ENCODE data around the gene CALR3. TPM values are rescaled to one million over a fixed set of nuclear protein-coding genes. Genes with fewer than 3 reads are reported as not detected.

CALR3 gene
- total and polyA plus RNA-seq, 4 experiments from 2014 or later: not detected

DNA sequence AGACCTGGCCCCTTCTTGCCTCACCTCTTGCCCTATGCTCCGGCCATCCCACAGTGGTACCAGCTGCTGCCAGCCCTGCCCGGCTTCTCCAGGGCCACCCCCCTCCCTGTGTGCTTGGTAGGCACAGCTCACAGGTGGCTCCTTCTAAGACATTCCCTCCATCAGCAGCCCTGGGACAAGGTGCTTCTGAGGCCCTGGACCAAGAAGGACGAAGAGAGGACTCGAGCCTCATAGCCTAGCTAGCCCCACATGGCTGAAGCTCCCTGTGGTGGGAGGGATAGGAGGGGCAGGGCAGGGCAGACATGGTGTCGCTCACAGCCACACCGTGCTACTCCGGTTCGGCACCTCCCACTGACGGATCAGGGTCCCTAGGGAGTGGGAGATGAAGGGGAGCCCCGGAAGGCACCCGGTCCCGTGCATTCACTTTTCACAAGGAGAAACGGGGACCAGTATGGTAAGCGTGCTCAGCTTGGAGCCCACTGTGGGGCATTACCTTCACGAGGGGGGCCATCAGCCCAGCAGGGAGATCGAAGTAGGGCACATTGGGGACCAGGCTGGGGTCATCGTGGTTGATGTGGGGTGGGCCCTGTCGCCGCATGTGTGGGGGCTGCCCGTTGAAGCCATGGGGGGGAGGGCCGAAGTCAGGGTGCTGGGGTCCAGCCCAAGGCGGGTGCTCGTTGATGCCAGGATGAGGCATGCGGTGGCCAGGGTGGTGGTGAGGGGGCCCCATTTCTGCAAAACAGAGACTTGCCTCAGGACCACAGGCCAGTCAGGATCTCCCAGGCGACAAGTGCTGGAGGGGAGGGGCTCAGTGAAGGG lies 26.8 kb upstream of the CALR3 start:
- Mint-ChIP-seq H3K27ac (peak overlapping the region in 1 of 7 donors; percentile 52), H3K4me1 (peaks cover 0 to under 1% (median 0%) of the 10 kb centered on the region in 4 donors), H3K36me3 (peaks cover 40 to 67% of the 10 kb centered on the region in 2 donors), H3K4me3 (no peak overlapping the region), H3K9me3 (no peaks in the 10 kb centered on the region), H3K27me3 (no peaks in the 10 kb centered on the region)
- Histone ChIP-seq H3K27ac (ENCODE audit: low read depth, low read length) (no peak overlapping the region), H3K4me1 (ENCODE audit: insufficient read depth, low read length) (no peaks in the 10 kb centered on the region), H3K9me3 (ENCODE audit: control insufficient read depth in 1 of 2, low read length in 2 of 2) (no peaks in the 10 kb centered on the region), H3K4me3 (ENCODE audit: low read length in 2 of 2) (no peak overlapping the region), H3K36me3 (ENCODE audit: insufficient read depth, low read length) (peaks cover 77% of the 10 kb centered on the region), H3K27me3 (ENCODE audit: insufficient read depth, low read length) (no peaks in the 10 kb centered on the region)
- ChIA-PET CTCF (ENCODE audit: partially characterized antibody) (interaction anchor here (1.6 kb wide), 1 partner anchor 8 kb away, joined by 3 read pairs; no protein-coding TSS in a partner anchor), POLR2A (ENCODE audit: partially characterized antibody) (no interaction called here)
- intact Hi-C loops (cut with micrococcal nuclease): no loop called here
- no peak for DNase-seq

GRCh38 chr19:16521715-16522289 lies 25.8 kb upstream of the CALR3 start:
- Mint-ChIP-seq H3K27ac (no peak overlapping the region), H3K27me3 (no peaks in the 10 kb centered on the region), H3K4me1 (peaks cover 0 to 9% (median 1%) of the 10 kb centered on the region in 4 donors), H3K4me3 (no peak overlapping the region), H3K36me3 (peaks cover 36 to 70% of the 10 kb centered on the region in 2 donors), H3K9me3 (no peaks in the 10 kb centered on the region)
- H3K9me3 ChIP-seq (ENCODE audit: control insufficient read depth in 1 of 2, low read length in 2 of 2): no peaks in the 10 kb centered on the region
- intact Hi-C loops (cut with micrococcal nuclease): no loop called here
- no peaks in the 10 kb centered on the region for H3K4me1 ChIP-seq (ENCODE audit: insufficient read depth, low read length)
- DNase-seq: no peak
- no peaks in the 10 kb centered on the region for H3K27me3 ChIP-seq (ENCODE audit: insufficient read depth, low read length)
- H3K27ac ChIP-seq (ENCODE audit: low read depth, low read length): no peak overlapping the region
- H3K4me3 ChIP-seq (ENCODE audit: low read length in 2 of 2): no peak overlapping the region
- POLR2A ChIA-PET (ENCODE audit: partially characterized antibody): no interaction called here
- CTCF ChIA-PET (ENCODE audit: partially characterized antibody): no interaction called here
- H3K36me3 ChIP-seq (ENCODE audit: insufficient read depth, low read length): peaks cover 68% of the 10 kb centered on the region

- no peak overlapping the region for H3K4me3 Mint-ChIP-seq
- peaks cover 36 to 66% of the 10 kb centered on the region in 2 donors for H3K36me3 Mint-ChIP-seq
- H3K4me1 Mint-ChIP-seq: peaks cover 0 to 9% (median 1%) of the 10 kb centered on the region in 4 donors
- H3K9me3 Mint-ChIP-seq: no peaks in the 10 kb centered on the region
- intact Hi-C loops (cut with micrococcal nuclease): no loop called here
- no peak overlapping the region for H3K27ac ChIP-seq (ENCODE audit: low read depth, low read length)
- ChIA-PET CTCF (ENCODE audit: partially characterized antibody) (no interaction called here), POLR2A (ENCODE audit: partially characterized antibody) (no interaction called here)
- H3K27me3 Mint-ChIP-seq: no peaks in the 10 kb centered on the region
- no peaks in the 10 kb centered on the region for H3K4me1 ChIP-seq (ENCODE audit: insufficient read depth, low read length)
- no peaks in the 10 kb centered on the region for H3K27me3 ChIP-seq (ENCODE audit: insufficient read depth, low read length)
- H3K36me3 ChIP-seq (ENCODE audit: insufficient read depth, low read length): peaks cover 62% of the 10 kb centered on the region
- no peak overlapping the region for H3K4me3 ChIP-seq (ENCODE audit: low read length in 2 of 2)
- no peak for DNase-seq
- H3K27ac Mint-ChIP-seq: no peak overlapping the region
- H3K9me3 ChIP-seq (ENCODE audit: control insufficient read depth in 1 of 2, low read length in 2 of 2): no peaks in the 10 kb centered on the region
Measured at GRCh38 chr19:16520986-16521624, 25.1 kb upstream of the CALR3 start.

GRCh38 chr19:16520074-16520973 lies 24.4 kb upstream of the CALR3 start:
- no peak for DNase-seq
- no peaks in the 10 kb centered on the region for H3K27me3 Mint-ChIP-seq
- ChIA-PET CTCF (ENCODE audit: partially characterized antibody) (no interaction called here), POLR2A (ENCODE audit: partially characterized antibody) (no interaction called here)
- no peaks in the 10 kb centered on the region for H3K9me3 Mint-ChIP-seq
- peaks cover 33 to 60% of the 10 kb centered on the region in 2 donors for H3K36me3 Mint-ChIP-seq
- Histone ChIP-seq H3K4me3 (ENCODE audit: low read length in 2 of 2) (no peak overlapping the region), H3K9me3 (ENCODE audit: control insufficient read depth in 1 of 2, low read length in 2 of 2) (no peaks in the 10 kb centered on the region), H3K27ac (ENCODE audit: low read depth, low read length) (no peak overlapping the region), H3K27me3 (ENCODE audit: insufficient read depth, low read length) (no peaks in the 10 kb centered on the region), H3K4me1 (ENCODE audit: insufficient read depth, low read length) (no peaks in the 10 kb centered on the region), H3K36me3 (ENCODE audit: insufficient read depth, low read length) (peaks cover 58% of the 10 kb centered on the region)
- intact Hi-C loops (cut with micrococcal nuclease): no loop called here
- peaks cover 0 to 9% (median 1%) of the 10 kb centered on the region in 4 donors for H3K4me1 Mint-ChIP-seq
- no peak overlapping the region for H3K27ac Mint-ChIP-seq
- no peak overlapping the region for H3K4me3 Mint-ChIP-seq

- Histone ChIP-seq H3K27me3 (ENCODE audit: insufficient read depth, low read length) (no peaks in the 10 kb centered on the region), H3K4me3 (ENCODE audit: low read length in 2 of 2) (no peak overlapping the region), H3K27ac (ENCODE audit: low read depth, low read length) (no peak overlapping the region), H3K9me3 (ENCODE audit: control insufficient read depth in 1 of 2, low read length in 2 of 2) (no peaks in the 10 kb centered on the region), H3K36me3 (ENCODE audit: insufficient read depth, low read length) (peaks cover 58% of the 10 kb centered on the region), H3K4me1 (ENCODE audit: insufficient read depth, low read length) (no peaks in the 10 kb centered on the region)
- intact Hi-C loops (cut with micrococcal nuclease): no loop called here
- no peak overlapping the region for H3K27ac Mint-ChIP-seq
- no peaks in the 10 kb centered on the region for H3K9me3 Mint-ChIP-seq
- H3K36me3 Mint-ChIP-seq: peaks cover 33 to 59% of the 10 kb centered on the region in 2 donors
- H3K4me1 Mint-ChIP-seq: peaks cover 0 to 9% (median 1%) of the 10 kb centered on the region in 4 donors
- ChIA-PET POLR2A (ENCODE audit: partially characterized antibody) (no interaction called here), CTCF (ENCODE audit: partially characterized antibody) (no interaction called here)
- DNase-seq: no peak
- H3K4me3 Mint-ChIP-seq: no peak overlapping the region
- H3K27me3 Mint-ChIP-seq: no peaks in the 10 kb centered on the region
Measured at GRCh38 chr19:16519230-16519687, 23.3 kb upstream of the CALR3 start.

- no peaks in the 10 kb centered on the region for H3K27me3 Mint-ChIP-seq
- intact Hi-C loops (cut with micrococcal nuclease): no loop called here
- Histone ChIP-seq H3K36me3 (ENCODE audit: insufficient read depth, low read length) (peaks cover 52% of the 10 kb centered on the region), H3K4me3 (ENCODE audit: low read length in 2 of 2) (no peak overlapping the region), H3K27ac (ENCODE audit: low read depth, low read length) (no peak overlapping the region), H3K9me3 (ENCODE audit: control insufficient read depth in 1 of 2, low read length in 2 of 2) (no peaks in the 10 kb centered on the region), H3K4me1 (ENCODE audit: insufficient read depth, low read length) (no peaks in the 10 kb centered on the region), H3K27me3 (ENCODE audit: insufficient read depth, low read length) (no peaks in the 10 kb centered on the region)
- peaks cover 0 to 9% (median 2%) of the 10 kb centered on the region in 4 donors for H3K4me1 Mint-ChIP-seq
- H3K4me3 Mint-ChIP-seq: no peak overlapping the region
- peak overlapping the region in 1 of 7 donors; percentile 57 for H3K27ac Mint-ChIP-seq
- H3K9me3 Mint-ChIP-seq: no peaks in the 10 kb centered on the region
- ChIA-PET POLR2A (ENCODE audit: partially characterized antibody) (no interaction called here), CTCF (ENCODE audit: partially characterized antibody) (no interaction called here)
- peaks cover 32 to 53% of the 10 kb centered on the region in 2 donors for H3K36me3 Mint-ChIP-seq
- DNase-seq: no peak
Measured at GRCh38 chr19:16518483-16519229, 22.7 kb upstream of the CALR3 start.

All from CD4-positive, alpha-beta memory T cell (primary cell).